Measurements from ENCODE around the gene KCMF1.

- TF ChIP-seq HMG20B (CRISPR knock-in tag; IDR thresholded peaks at IDR 0.05): no peak
- TF ChIP-seq GABPB2 (CRISPR knock-in tag; conservative IDR thresholded peaks at IDR 0.05): no peak
- TF ChIP-seq HDAC2 (IDR thresholded peaks at IDR 0.05): no peak
- TF ChIP-seq GATAD2B (IDR thresholded peaks at IDR 0.05; ENCODE audit: borderline replicate concordance): no peak
- no peak for TF ChIP-seq ZNF24 (IDR thresholded peaks at IDR 0.05)
- TF ChIP-seq MAX (CRISPR knock-in tag; IDR thresholded peaks at IDR 0.05): no peak
Measured at GRCh38 chr2:84964406-84965191, 6.4 kb upstream of the KCMF1 start.

All from K562 (cell line).